Measurements from ENCODE around the gene GABRR3. TPM values are rescaled to one million over a fixed set of nuclear protein-coding genes. Genes with fewer than 3 reads are reported as not detected.

The GABRR3 gene
- polyA plus RNA-seq, 3 donors, result not detected

GRCh38 chr3:98034036-98034435 is 1.1 kb downstream of the GABRR3 start:
- Mint-ChIP-seq H3K27me3 (ENCODE audit: low read depth in 3 of 3) (peaks cover 2 to 11% (median 5%) of the 10 kb centered on the region in 3 donors), H3K27ac (no peak overlapping the region), H3K9me3 (no peaks in the 10 kb centered on the region), H3K4me3 (no peak overlapping the region), H3K36me3 (no peaks in the 10 kb centered on the region), H3K4me1 (peaks cover 5% of the 10 kb centered on the region)
- H3K4me1 ChIP-seq (ENCODE audit: control insufficient read depth in 1 of 2, insufficient read depth in 2 of 2, low read length in 2 of 2), result peaks cover 0 to 4% of the 10 kb centered on the region in 2 donors
- H3K9ac ChIP-seq (ENCODE audit: insufficient read depth, low read length, poor library complexity, severe bottlenecking), result no peak overlapping the region
- no peak overlapping the region for H3K4me2 ChIP-seq (replicated peaks; ENCODE audit: extremely low read depth, low read length, poor library complexity, severe bottlenecking)
- no peaks in the 10 kb centered on the region for H3K9me3 ChIP-seq (replicated peaks in 1 of 2; ENCODE audit: control insufficient read depth in 1 of 2, insufficient read depth in 1 of 2, low read length in 2 of 2)
- no peak overlapping the region for H3K4me3 ChIP-seq (replicated peaks in 1 of 3; ENCODE audit: low read depth in 2 of 3, low read length in 3 of 3)
- TF ChIP-seq CTCF (IDR thresholded peaks at IDR 0.05), result no peak
- H3K27ac ChIP-seq (ENCODE audit: low read depth in 1 of 2, low read length in 2 of 2), result no peak overlapping the region
- H3K79me2 ChIP-seq (ENCODE audit: insufficient read depth, low read length), result no peaks in the 10 kb centered on the region
- no CpG with 5 or more reads among the region's 2 CpGs for WGBS (ENCODE audit: insufficient coverage)
- H4K20me1 ChIP-seq (ENCODE audit: insufficient read depth, low read length), result no peaks in the 10 kb centered on the region
- no peak overlapping the region for H2AFZ ChIP-seq (ENCODE audit: insufficient read depth, low read depth, low read length, poor library complexity, severe bottlenecking)
- DNase-seq, result no peak
- peaks cover 6 to 7% of the 10 kb centered on the region in 2 donors for H3K27me3 ChIP-seq (ENCODE audit: control insufficient read depth in 2 of 2, insufficient read depth in 2 of 2, low read length in 2 of 2)
- intact Hi-C loops (cut with micrococcal nuclease), result no loop called here
- H3K36me3 ChIP-seq (replicated peaks in 1 of 2; ENCODE audit: control insufficient read depth in 1 of 2, insufficient read depth in 2 of 2, low read length in 2 of 2), result no peaks in the 10 kb centered on the region

GRCh38 chr3:98032904-98033303 is 2.2 kb downstream of the GABRR3 start:
- no peak for TF ChIP-seq CTCF (IDR thresholded peaks at IDR 0.05)
- no peak overlapping the region for H3K27ac ChIP-seq (ENCODE audit: low read depth in 1 of 2, low read length in 2 of 2)
- no peak overlapping the region for H3K4me2 ChIP-seq (replicated peaks; ENCODE audit: extremely low read depth, low read length, poor library complexity, severe bottlenecking)
- no CpG with 5 or more reads among the region's 1 CpG for WGBS (ENCODE audit: insufficient coverage)
- no peak overlapping the region for H3K4me3 Mint-ChIP-seq
- H3K27me3 ChIP-seq (ENCODE audit: control insufficient read depth in 2 of 2, insufficient read depth in 2 of 2, low read length in 2 of 2), result peaks cover 6 to 7% of the 10 kb centered on the region in 2 donors
- no peak overlapping the region for H3K9ac ChIP-seq (ENCODE audit: insufficient read depth, low read length, poor library complexity, severe bottlenecking)
- H3K4me1 ChIP-seq (ENCODE audit: control insufficient read depth in 1 of 2, insufficient read depth in 2 of 2, low read length in 2 of 2), result peaks cover 0 to 5% of the 10 kb centered on the region in 2 donors
- no peaks in the 10 kb centered on the region for H3K9me3 ChIP-seq (replicated peaks in 1 of 2; ENCODE audit: control insufficient read depth in 1 of 2, insufficient read depth in 1 of 2, low read length in 2 of 2)
- no peaks in the 10 kb centered on the region for H3K9me3 Mint-ChIP-seq
- H3K36me3 Mint-ChIP-seq, result no peaks in the 10 kb centered on the region
- no peaks in the 10 kb centered on the region for H4K20me1 ChIP-seq (ENCODE audit: insufficient read depth, low read length)
- H3K36me3 ChIP-seq (replicated peaks in 1 of 2; ENCODE audit: control insufficient read depth in 1 of 2, insufficient read depth in 2 of 2, low read length in 2 of 2), result no peaks in the 10 kb centered on the region
- no peak overlapping the region for H3K4me3 ChIP-seq (replicated peaks in 1 of 3; ENCODE audit: low read depth in 2 of 3, low read length in 3 of 3)
- H3K79me2 ChIP-seq (ENCODE audit: insufficient read depth, low read length), result no peaks in the 10 kb centered on the region
- peaks cover 2 to 11% (median 8%) of the 10 kb centered on the region in 3 donors for H3K27me3 Mint-ChIP-seq (ENCODE audit: low read depth in 3 of 3)
- H2AFZ ChIP-seq (ENCODE audit: insufficient read depth, low read depth, low read length, poor library complexity, severe bottlenecking), result no peak overlapping the region
- no peak for DNase-seq
- no peak overlapping the region for H3K27ac Mint-ChIP-seq
- intact Hi-C loops (cut with micrococcal nuclease), result no loop called here
- H3K4me1 Mint-ChIP-seq, result peaks cover 10% of the 10 kb centered on the region
